Measurements from ENCODE around the gene TMEM184B.

Gene TMEM184B

GRCh38 chr22:38272373-38273134 is at the start of gene TMEM184B:
TMEM184B (minus strand) TSS chr22:38273010; CDS start chr22:38247961, 25,049 bp downstream.
- DNase-seq (ENCODE audit: low spot score): peak; percentile 98

GRCh38 chr22:38320605-38321402 is 48.0 kb upstream of the TMEM184B start:
- no peak for DNase-seq (ENCODE audit: low spot score)

GRCh38 chr22:38318792-38319773 is 46.3 kb upstream of the TMEM184B start:
- no peak for DNase-seq (ENCODE audit: low spot score)

GRCh38 chr22:38317995-38318715 is 45.3 kb upstream of the TMEM184B start:
- DNase-seq (ENCODE audit: low spot score): peak; percentile 92

GRCh38 chr22:38317122-38317994 is 44.5 kb upstream of the TMEM184B start, which contains the start of gene CSNK1E:
CSNK1E (minus strand) TSS chr22:38317433; CDS start chr22:38314157, 3,276 bp downstream.
- peak; percentile 90 for DNase-seq (ENCODE audit: low spot score)

GRCh38 chr22:38316364-38317121 is 43.7 kb upstream of the TMEM184B start:
- peak; percentile 76 for DNase-seq (ENCODE audit: low spot score)

GRCh38 chr22:38315823-38316363 is 43.1 kb upstream of the TMEM184B start:
- DNase-seq (ENCODE audit: low spot score): no peak

GRCh38 chr22:38314933-38315822 is 42.4 kb upstream of the TMEM184B start:
- no peak for DNase-seq (ENCODE audit: low spot score)

GRCh38 chr22:38314051-38314932 is 41.5 kb upstream of the TMEM184B start:
- DNase-seq (ENCODE audit: low spot score): peak; percentile 41

- DNase-seq (ENCODE audit: low spot score): peak; percentile 77
These were observed 40.7 kb upstream of the TMEM184B start for GRCh38 chr22:38313384-38313955.

- DNase-seq (ENCODE audit: low spot score): no peak
These were observed 39.5 kb upstream of the TMEM184B start for GRCh38 chr22:38312261-38312800.

- no peak for DNase-seq (ENCODE audit: low spot score)
These were observed 38.5 kb upstream of the TMEM184B start for GRCh38 chr22:38311323-38311620.

- DNase-seq (ENCODE audit: low spot score): no peak
These were observed 37.9 kb upstream of the TMEM184B start for GRCh38 chr22:38310518-38311322.

- DNase-seq (ENCODE audit: low spot score): no peak
These were observed 37.1 kb upstream of the TMEM184B start for GRCh38 chr22:38309614-38310517.

All from AG08396 (cell line).